Activated naive CD8-positive, alpha-beta T cell treated with anti-CD3 and anti-CD28 coated beads, Interleukin-2, amount 50 U/mL, for 24 hours (primary cell): ENCODE data around the gene KTN1.

Source experiments
- ATAC-seq: fragments of 150-1000 bp; cut with Tn5 transposase; one replicate; pipeline ENCODE4 v1.10.0; 2021
- DNase-seq: peaks from one replicate; pipeline ENCODE4 v3.0.0; 2021
- H3K27ac Mint-ChIP-seq: one replicate; pipeline ENCODE4 v1.8.0; 2021; ENCODE audit warnings: mild to moderate bottlenecking, mixed read lengths
- H3K27me3 Mint-ChIP-seq: one replicate; pipeline ENCODE4 v1.8.0; 2021; ENCODE audit warnings: mixed read lengths
- H3K36me3 Mint-ChIP-seq: one replicate; pipeline ENCODE4 v1.8.0; 2021; ENCODE audit warnings: low read depth, mixed read lengths
- H3K4me1 Mint-ChIP-seq: one replicate; pipeline ENCODE4 v1.8.0; 2021; ENCODE audit warnings: mixed read lengths
- H3K4me3 Mint-ChIP-seq: one replicate; pipeline ENCODE4 v1.8.0; 2021; ENCODE audit warnings: mild to moderate bottlenecking, moderate library complexity, mixed read lengths
- H3K9me3 Mint-ChIP-seq: one replicate; pipeline ENCODE4 v1.8.0; 2021; ENCODE audit warnings: mixed read lengths

Gene KTN1, protein sequence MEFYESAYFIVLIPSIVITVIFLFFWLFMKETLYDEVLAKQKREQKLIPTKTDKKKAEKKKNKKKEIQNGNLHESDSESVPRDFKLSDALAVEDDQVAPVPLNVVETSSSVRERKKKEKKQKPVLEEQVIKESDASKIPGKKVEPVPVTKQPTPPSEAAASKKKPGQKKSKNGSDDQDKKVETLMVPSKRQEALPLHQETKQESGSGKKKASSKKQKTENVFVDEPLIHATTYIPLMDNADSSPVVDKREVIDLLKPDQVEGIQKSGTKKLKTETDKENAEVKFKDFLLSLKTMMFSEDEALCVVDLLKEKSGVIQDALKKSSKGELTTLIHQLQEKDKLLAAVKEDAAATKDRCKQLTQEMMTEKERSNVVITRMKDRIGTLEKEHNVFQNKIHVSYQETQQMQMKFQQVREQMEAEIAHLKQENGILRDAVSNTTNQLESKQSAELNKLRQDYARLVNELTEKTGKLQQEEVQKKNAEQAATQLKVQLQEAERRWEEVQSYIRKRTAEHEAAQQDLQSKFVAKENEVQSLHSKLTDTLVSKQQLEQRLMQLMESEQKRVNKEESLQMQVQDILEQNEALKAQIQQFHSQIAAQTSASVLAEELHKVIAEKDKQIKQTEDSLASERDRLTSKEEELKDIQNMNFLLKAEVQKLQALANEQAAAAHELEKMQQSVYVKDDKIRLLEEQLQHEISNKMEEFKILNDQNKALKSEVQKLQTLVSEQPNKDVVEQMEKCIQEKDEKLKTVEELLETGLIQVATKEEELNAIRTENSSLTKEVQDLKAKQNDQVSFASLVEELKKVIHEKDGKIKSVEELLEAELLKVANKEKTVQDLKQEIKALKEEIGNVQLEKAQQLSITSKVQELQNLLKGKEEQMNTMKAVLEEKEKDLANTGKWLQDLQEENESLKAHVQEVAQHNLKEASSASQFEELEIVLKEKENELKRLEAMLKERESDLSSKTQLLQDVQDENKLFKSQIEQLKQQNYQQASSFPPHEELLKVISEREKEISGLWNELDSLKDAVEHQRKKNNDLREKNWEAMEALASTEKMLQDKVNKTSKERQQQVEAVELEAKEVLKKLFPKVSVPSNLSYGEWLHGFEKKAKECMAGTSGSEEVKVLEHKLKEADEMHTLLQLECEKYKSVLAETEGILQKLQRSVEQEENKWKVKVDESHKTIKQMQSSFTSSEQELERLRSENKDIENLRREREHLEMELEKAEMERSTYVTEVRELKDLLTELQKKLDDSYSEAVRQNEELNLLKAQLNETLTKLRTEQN (N-terminal part only)

DNA sequence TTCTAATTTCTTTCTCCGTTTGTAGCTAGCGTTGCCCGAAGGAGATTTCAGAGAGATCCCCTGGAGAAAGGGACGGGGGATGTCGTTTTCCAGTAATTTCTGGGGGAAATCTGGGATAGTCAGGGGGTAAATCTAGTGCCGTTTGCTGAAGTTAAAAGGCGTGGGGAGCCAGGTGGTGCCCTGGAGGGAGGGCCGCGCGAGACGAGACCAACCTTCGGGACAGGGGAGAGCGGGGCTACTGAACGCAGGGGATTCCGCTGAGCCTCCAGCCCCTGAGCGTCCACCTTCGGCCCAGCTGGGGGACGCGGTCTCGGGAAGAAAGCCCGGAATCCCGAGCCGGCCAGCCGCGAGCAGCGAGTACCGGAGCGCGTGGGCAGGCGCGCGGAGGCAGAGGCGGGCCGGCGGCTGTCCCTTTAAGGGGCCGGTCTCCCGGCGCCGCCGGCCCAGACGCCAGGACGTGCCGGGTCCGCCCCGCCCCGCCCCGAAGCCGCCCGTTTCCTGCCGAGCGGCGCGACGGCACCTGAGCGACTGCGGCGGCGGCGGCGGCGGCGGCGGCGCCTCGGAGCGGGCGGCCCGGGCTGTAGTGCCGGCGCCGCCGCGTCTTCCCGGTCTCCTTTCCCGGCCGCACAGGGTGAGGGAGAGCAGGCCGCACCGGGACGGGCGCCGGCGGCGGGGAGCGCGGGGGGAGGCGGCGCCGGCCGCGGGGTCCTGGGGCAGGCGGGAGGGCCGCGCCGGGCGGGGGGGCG, at the start of gene KTN1:
KTN1 (plus strand) TSS at position 484 of the 746 bp plus-strand sequence. CDS start 31,842 bp downstream, outside the sequence.
- ATAC-seq: peak; percentile 92
- Mint-ChIP-seq H3K36me3 (peaks cover 3% of the 10 kb centered on the region), H3K4me1 (peaks cover 34% of the 10 kb centered on the region), H3K27me3 (no peaks in the 10 kb centered on the region), H3K4me3 (peak within 1 kb of the TSS; percentile 88), H3K27ac (peak within 1 kb of the TSS; percentile 89), H3K9me3 (no peaks in the 10 kb centered on the region)
- DNase-seq: peak; percentile 87

DNA sequence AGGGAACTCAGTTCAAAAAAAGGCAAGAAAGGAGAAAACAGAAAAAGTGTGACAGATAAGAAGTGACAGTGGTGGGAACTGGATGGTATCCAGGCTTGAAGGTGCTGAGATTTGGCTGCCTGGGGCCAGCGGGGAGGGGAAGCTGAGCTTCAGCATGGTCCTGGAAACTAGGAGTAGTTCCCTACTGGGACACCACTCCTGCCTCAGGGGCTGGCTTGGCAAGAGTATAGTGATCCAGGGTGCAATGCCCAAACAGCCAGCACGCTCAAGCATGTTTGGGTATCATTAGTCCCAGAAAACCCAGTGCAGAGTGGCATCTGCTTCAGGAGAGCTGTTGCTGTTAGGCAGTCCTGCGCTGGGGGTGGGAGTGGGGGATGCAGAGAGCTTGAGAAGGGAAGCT, 49.5 kb upstream of the KTN1 start:
- Mint-ChIP-seq H3K27ac (no peak overlapping the region), H3K27me3 (peaks cover 3% of the 10 kb centered on the region), H3K4me3 (no peak overlapping the region), H3K9me3 (no peaks in the 10 kb centered on the region), H3K4me1 (no peaks in the 10 kb centered on the region), H3K36me3 (no peaks in the 10 kb centered on the region)
- DNase-seq (no peak), ATAC-seq (no peak)

DNA sequence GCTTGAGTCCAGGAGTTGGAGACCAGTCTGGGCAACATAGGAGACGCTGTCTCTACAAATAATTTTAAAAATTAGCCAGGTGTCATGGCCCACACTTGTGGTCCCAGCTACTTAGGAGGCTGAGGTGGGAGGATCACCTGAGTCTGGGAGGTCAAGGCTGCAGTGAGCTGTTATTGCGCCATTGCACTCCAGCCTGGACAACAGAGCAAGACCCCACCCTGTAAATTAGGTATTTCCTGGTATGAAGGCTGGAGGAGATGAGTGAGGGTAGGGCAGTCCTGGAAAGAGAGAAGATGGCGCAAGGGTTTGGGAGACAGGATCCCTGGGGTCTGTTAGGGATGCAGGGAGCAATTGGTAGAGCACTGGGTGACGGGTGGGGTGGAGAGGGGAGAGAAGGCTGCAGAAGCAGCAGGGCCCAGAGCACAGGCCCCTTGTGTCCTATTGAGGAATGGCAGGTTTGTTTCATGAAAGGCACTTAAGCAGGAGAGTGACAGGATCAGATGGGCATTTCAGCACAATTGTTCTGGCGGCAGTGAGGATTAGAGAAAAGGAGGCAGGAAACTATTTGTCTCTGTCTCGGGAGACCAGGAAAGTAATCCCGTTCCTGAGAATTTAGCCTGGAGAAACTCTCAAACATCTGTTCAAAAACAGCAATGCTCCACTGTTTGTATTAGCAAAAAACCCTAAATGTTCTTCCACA, 47.2 kb upstream of the KTN1 start:
- no peaks in the 10 kb centered on the region for H3K4me1 Mint-ChIP-seq
- no peak for ATAC-seq
- H3K36me3 Mint-ChIP-seq: peaks cover 2% of the 10 kb centered on the region
- H3K27me3 Mint-ChIP-seq: peaks cover 3% of the 10 kb centered on the region
- no peak overlapping the region for H3K27ac Mint-ChIP-seq
- no peak overlapping the region for H3K4me3 Mint-ChIP-seq
- no peak for DNase-seq
- H3K9me3 Mint-ChIP-seq: peaks cover 9% of the 10 kb centered on the region

DNA sequence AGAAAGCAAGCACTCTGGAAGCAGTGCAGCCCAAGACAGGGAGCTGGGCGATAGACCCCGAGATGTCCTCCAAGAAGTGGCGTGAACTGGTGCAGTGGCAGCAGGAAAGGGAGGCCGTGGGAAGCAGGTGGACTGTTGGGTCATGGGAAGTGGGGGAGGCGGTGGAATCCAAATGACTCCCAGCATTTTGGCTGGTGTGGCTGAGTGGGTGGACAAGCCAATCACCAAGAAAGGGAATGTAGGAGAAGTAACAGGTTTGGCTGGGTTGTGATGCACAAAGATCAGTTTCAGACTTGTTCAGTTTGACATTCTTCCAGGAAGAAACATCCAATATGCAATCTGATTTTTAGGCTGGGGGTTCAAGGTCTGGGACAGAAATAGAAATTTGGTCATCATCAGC, 46.0 kb upstream of the KTN1 start:
- Mint-ChIP-seq H3K27ac (no peak overlapping the region), H3K27me3 (peaks cover 3% of the 10 kb centered on the region), H3K4me3 (no peak overlapping the region), H3K4me1 (no peaks in the 10 kb centered on the region), H3K9me3 (peaks cover 9% of the 10 kb centered on the region), H3K36me3 (peaks cover 2% of the 10 kb centered on the region)
- ATAC-seq: no peak
- no peak for DNase-seq

DNA sequence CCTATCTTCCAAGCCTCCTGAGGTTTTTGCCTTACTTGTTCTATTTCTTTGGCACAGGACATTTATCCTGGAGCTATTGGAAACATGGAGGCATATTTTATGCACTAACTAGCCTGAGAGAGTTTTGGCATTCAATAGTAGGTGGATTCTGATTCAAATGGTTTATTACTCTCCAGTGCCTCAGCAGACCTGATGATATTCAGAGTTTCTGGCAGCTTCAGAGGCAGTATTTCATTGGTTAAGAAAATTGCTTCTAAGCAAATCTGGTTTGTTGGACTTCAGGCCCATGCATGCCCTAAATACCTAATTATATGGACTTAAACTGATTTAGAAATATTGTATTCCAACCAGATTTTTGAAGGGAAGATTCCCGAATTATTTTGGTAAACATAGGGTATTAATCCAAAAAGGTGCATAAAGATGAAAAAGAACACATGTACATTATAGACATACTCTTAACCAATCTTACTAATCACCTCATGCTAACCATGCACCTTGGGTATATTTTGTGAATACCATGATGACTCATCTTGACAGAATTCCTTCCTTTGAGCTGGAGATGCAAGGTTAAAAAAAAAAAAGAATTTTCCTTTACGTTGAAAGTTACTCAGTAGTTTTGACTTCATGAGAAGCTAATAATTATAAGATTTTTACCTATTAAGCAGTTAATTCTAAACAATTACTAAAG, 44.3 kb upstream of the KTN1 start:
- DNase-seq: no peak
- peaks cover 9% of the 10 kb centered on the region for H3K9me3 Mint-ChIP-seq
- H3K27me3 Mint-ChIP-seq: no peaks in the 10 kb centered on the region
- no peaks in the 10 kb centered on the region for H3K4me1 Mint-ChIP-seq
- no peak overlapping the region for H3K4me3 Mint-ChIP-seq
- H3K36me3 Mint-ChIP-seq: peaks cover 2% of the 10 kb centered on the region
- H3K27ac Mint-ChIP-seq: no peak overlapping the region
- no peak for ATAC-seq

DNA sequence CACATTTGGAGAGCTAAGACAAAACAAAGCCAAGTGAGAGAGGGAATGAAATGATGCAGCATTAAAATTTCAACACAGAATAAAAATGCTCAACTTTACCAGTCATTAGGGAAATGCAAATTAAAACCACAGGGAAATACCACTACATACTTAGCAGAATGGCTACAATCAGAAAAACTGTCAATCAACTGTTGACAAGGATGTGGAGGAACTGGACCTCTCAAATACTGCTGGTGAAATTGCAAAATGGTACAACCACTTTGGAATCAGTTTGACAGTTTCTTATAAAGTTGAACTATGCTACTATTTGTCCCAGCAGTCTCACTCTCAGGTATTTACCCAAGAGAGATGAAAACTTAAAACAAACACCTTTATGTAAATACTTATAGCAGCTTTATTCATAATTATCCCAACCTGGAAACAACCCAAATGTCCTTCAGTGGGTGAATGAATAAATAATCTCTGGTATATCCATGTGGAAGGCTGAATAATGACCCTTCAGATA, 43.8 kb upstream of the KTN1 start:
- H3K36me3 Mint-ChIP-seq: peaks cover 2% of the 10 kb centered on the region
- H3K27ac Mint-ChIP-seq: no peak overlapping the region
- no peak for ATAC-seq
- no peak overlapping the region for H3K4me3 Mint-ChIP-seq
- no peaks in the 10 kb centered on the region for H3K4me1 Mint-ChIP-seq
- H3K27me3 Mint-ChIP-seq: no peaks in the 10 kb centered on the region
- no peak for DNase-seq
- peaks cover 9% of the 10 kb centered on the region for H3K9me3 Mint-ChIP-seq

DNA sequence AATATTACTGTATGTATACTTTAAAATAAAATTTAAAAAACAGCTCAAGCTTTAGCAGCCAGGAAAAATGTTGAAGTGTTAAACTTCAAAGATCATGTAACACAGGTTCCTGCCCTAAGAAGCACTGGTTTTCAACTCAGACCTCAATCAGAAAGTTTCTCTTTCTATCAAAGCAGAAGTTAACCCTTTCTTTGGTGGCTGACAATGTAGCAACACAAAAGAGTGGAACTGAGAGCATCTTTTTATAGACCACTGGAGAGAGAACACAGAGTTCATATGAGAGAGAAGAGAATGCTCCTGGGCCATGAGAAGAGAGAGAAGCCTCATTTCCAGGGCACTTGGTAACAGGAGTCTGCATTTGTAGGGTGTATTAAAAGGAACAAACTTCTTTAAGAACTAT, 42.2 kb upstream of the KTN1 start:
- H3K36me3 Mint-ChIP-seq: peaks cover 2% of the 10 kb centered on the region
- H3K9me3 Mint-ChIP-seq: peaks cover 9% of the 10 kb centered on the region
- ATAC-seq (no peak), DNase-seq (no peak)
- H3K27ac Mint-ChIP-seq: no peak overlapping the region
- H3K4me3 Mint-ChIP-seq: no peak overlapping the region
- H3K4me1 Mint-ChIP-seq: no peaks in the 10 kb centered on the region
- H3K27me3 Mint-ChIP-seq: no peaks in the 10 kb centered on the region

DNA sequence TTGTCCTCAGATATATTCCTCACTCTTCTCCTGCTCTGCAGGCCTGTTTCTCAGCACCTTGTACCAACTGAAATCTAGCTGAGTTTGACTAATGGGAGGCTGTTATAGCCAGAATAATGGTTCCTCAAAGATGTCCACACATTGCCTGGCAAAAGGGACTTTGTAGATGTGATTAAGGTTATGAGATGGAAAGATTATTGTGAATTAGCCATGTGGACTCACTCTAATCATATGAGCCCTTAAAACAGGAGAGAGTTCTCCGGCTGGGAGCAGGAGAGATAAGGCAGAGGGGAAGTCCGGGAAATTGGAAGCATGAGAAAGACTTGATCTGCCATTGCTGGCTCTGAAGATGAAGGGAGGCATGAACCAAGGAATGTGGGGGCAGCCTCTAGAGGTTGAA, 40.0 kb upstream of the KTN1 start:
- Mint-ChIP-seq H3K9me3 (peaks cover 9% of the 10 kb centered on the region), H3K36me3 (peaks cover 2% of the 10 kb centered on the region), H3K4me1 (no peaks in the 10 kb centered on the region), H3K27ac (no peak overlapping the region), H3K4me3 (no peak overlapping the region), H3K27me3 (no peaks in the 10 kb centered on the region)
- DNase-seq (no peak), ATAC-seq (no peak)

DNA sequence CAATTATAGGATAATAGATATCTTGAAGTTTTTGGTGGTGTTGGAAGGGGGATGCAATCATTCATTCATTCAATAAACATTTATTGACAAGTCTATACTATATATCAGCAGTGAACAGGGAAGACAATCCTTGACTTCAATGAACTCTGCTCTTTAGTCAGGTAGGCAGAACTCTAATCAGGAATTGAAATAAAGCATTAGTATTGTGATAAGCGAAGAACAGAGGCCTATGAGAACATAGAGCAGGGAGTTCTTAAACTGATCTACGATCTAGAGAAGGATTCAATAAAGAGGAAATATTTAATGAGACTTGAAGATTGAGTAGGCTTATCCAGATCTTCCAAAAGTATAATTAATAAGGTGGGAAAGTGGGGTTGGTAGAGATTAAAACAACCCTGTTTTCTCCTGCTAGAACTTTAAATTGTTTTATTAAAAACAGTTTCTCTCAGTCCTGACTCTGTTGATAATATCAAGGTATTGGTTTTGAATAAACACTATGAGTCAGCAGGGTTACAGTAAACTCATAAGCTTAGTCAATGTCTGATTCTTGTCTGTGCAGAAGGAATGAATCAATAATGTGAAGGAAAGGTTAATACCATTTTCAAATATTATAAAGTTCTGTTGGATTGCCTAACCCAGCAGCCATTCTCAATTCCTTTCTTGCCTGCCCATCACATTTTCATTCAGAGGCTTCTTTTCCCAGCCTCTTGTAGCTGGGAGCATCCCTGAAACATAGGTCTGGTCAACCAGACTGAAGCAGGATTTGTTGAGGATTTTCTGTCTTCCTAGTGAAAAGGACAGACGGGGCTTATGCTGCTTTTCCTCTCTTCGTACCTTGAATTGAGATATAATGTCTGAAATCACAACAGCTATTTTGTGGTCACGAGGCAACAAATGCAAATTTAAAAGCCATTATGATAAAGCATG, 38.9 kb upstream of the KTN1 start:
- Mint-ChIP-seq H3K9me3 (peaks cover 7% of the 10 kb centered on the region), H3K4me3 (no peak overlapping the region), H3K36me3 (peaks cover 2% of the 10 kb centered on the region), H3K27ac (no peak overlapping the region), H3K27me3 (no peaks in the 10 kb centered on the region), H3K4me1 (no peaks in the 10 kb centered on the region)
- DNase-seq (no peak), ATAC-seq (no peak)

DNA sequence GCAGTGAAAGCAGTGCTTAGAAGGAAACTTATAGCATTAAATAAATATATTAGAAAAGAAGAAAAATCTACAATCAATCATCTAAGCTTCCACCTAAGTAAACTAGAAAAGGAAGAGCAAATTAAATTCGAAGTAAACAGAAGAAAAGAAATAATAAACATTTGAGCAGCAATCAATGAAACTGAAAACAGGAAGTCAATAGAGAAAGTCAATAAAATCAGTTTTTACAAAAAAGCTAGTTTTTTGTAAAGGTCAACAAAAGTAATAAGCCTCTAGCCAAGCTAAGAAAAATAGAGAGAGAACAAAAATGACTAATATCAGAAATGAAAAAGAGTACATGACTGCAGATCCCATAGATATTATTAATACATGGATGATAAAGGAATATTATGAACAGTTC, 34.2 kb upstream of the KTN1 start:
- no peak overlapping the region for H3K27ac Mint-ChIP-seq
- no peaks in the 10 kb centered on the region for H3K36me3 Mint-ChIP-seq
- H3K27me3 Mint-ChIP-seq: no peaks in the 10 kb centered on the region
- no peaks in the 10 kb centered on the region for H3K9me3 Mint-ChIP-seq
- no peak overlapping the region for H3K4me3 Mint-ChIP-seq
- DNase-seq: no peak
- H3K4me1 Mint-ChIP-seq: no peaks in the 10 kb centered on the region
- ATAC-seq: no peak

DNA sequence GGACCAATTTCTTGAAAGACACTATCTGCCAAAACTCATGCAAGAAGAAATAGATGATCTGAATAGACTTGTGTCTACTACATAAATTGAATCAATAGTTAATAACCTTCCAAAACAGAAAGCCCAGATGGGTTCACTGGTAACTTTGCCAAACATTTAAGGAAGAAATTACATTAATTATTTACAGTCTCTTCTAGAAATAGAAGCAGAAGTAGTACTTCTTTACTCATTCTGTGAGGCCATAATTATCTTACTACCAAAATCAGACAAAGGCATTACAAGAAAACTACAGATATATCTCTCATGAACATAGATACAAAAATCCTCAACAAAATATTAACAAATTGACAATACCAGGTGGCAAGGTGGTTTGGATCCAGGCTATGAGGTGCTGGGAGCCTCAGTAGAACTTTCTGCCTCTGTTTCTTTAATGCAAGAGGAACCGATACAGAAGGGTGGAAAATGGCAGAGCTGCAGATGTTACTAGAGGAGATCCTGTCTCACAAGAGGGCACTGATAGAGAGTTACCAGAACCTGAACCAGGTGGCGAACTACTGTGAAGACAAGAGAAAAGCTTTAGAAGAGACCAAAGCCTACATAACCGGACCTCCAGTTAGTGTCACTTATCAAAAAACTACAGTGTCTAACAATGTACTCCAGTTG, 33.7 kb upstream of the KTN1 start:
- Mint-ChIP-seq H3K4me1 (no peaks in the 10 kb centered on the region), H3K27ac (no peak overlapping the region), H3K27me3 (no peaks in the 10 kb centered on the region), H3K4me3 (no peak overlapping the region), H3K36me3 (no peaks in the 10 kb centered on the region), H3K9me3 (no peaks in the 10 kb centered on the region)
- DNase-seq (no peak), ATAC-seq (no peak)
